ENCODE results near the gene WDR35.
"Not testable (repeated sequence)": the region's sequence is repeated elsewhere in the genome, so short reads cannot be mapped to it uniquely, and the experiment has no call there.

WDR35 gene

DNA sequence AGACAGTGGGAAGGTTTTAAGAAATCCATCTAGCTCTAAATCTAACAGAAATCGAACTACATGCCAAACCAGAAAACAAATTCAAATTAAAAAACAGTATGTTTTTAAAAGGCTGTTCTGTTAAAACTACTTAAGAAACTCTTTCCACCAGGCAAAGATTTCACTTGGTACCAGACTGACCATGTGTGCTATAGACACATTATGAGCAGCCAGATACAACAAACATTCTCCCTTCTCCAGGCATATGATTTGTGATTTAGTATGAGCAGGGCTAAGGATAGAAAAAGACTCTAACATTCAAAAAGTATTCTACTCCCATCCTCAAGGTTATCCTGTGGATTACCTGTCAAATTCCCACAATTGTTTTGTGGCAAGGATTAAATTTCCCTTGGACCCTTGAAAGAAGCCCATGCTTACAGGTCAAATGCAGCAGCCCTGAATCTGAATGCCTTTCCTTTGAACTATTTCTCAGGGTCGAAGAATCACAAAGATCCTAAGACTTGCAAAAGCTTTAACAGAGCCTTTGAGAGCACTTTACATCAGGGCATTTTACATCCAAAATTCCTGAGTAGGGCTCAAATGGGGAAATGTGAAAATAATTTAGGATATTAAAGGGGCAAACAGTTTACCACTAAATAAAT lies 45.6 kb downstream of the WDR35 start:
- Histone ChIP-seq H3K27me3 (ENCODE audit: control insufficient read depth, insufficient read depth, low read length, poor library complexity, severe bottlenecking) (no peaks in the 10 kb centered on the region), H3K27ac (ENCODE audit: insufficient read depth, low read depth, low read length, poor library complexity, severe bottlenecking) (peak overlapping the region; percentile 17), H3K36me3 (ENCODE audit: control insufficient read depth, insufficient read depth, low read length) (peaks cover 7% of the 10 kb centered on the region), H3K4me1 (ENCODE audit: control insufficient read depth, insufficient read depth, low read length) (no peaks in the 10 kb centered on the region), H3K9me3 (ENCODE audit: control insufficient read depth, low read length) (no peaks in the 10 kb centered on the region), H3K4me3 (ENCODE audit: insufficient read depth, low read depth, low read length) (no peak overlapping the region)
- 24 to 63% methylated on average over 1 to 2 of the region's 2 CpGs for WGBS, 2 experiments

DNA sequence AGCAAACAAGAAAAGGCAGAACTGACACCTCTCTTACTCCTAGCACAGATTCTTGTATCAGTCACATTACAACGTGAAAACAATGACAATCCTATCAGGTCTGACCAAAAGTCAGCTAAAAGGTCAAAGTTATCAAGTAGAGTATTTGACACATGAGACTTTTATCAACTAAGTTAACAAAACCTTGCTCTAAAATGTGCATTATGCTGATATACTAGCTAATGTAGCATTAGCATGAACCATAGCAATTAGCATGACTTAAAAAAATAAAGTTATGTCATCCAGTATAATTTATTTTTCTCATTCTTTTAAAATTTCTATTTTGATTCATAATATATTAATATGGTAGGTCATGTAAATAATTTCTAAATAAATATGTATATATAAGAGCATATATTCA lies 46.7 kb downstream of the WDR35 start:
- H3K27me3 ChIP-seq (ENCODE audit: control insufficient read depth, insufficient read depth, low read length, poor library complexity, severe bottlenecking): no peaks in the 10 kb centered on the region
- H3K4me3 ChIP-seq (ENCODE audit: insufficient read depth, low read depth, low read length): no peak overlapping the region
- peaks cover 10% of the 10 kb centered on the region for H3K36me3 ChIP-seq (ENCODE audit: control insufficient read depth, insufficient read depth, low read length)
- H3K27ac ChIP-seq (ENCODE audit: insufficient read depth, low read depth, low read length, poor library complexity, severe bottlenecking): no peak overlapping the region
- 44 to 79% methylated on average over 1 of the region's 1 CpG for WGBS, 2 experiments
- no peaks in the 10 kb centered on the region for H3K9me3 ChIP-seq (ENCODE audit: control insufficient read depth, low read length)
- no peaks in the 10 kb centered on the region for H3K4me1 ChIP-seq (ENCODE audit: control insufficient read depth, insufficient read depth, low read length)

DNA sequence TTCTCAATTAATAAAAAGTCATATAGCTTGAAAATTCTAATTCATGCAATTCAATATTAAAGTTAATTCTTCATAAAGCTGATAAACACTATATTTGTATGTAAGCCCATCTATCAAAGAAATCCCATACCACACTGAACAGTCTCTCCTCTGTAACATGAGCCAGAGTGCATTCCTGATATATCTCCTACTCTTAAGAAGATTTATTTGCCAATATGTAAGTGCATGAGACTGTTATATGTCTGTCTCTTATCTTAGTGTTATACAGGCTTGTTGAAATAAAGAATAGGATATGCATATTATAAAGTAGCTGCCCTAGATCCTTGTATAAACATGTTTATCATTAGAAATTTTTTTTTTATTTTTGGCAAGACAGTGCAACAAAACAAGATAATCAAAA lies 47.7 kb downstream of the WDR35 start:
- Histone ChIP-seq H3K27ac (ENCODE audit: insufficient read depth, low read depth, low read length, poor library complexity, severe bottlenecking) (no peak overlapping the region), H3K27me3 (ENCODE audit: control insufficient read depth, insufficient read depth, low read length, poor library complexity, severe bottlenecking) (no peaks in the 10 kb centered on the region), H3K36me3 (ENCODE audit: control insufficient read depth, insufficient read depth, low read length) (peaks cover 16% of the 10 kb centered on the region), H3K9me3 (ENCODE audit: control insufficient read depth, low read length) (no peaks in the 10 kb centered on the region), H3K4me3 (ENCODE audit: insufficient read depth, low read depth, low read length) (no peak overlapping the region), H3K4me1 (ENCODE audit: control insufficient read depth, insufficient read depth, low read length) (no peaks in the 10 kb centered on the region)

DNA sequence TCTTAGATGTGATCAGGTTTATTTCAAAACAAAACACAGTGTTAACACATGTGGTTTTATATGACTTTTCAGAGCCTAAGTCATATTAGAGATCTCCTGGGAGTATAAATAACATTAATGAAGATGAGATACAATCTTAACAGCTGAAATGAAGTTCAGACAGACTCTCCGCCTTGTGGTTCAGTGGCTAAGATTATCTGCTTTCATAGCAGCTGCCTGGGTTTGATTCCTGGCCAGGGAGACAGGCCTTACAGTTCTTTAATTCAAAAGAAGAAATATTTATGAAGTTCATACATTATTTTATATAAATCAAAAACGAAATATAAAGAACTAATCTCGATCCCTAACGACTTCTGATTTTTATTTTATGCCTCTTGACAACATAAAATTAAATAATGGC lies 52.9 kb downstream of the WDR35 start:
- Histone ChIP-seq H3K27ac (ENCODE audit: insufficient read depth, low read depth, low read length, poor library complexity, severe bottlenecking) (no peak overlapping the region), H3K36me3 (ENCODE audit: control insufficient read depth, insufficient read depth, low read length) (peaks cover 13% of the 10 kb centered on the region), H3K4me1 (ENCODE audit: control insufficient read depth, insufficient read depth, low read length) (no peaks in the 10 kb centered on the region), H3K4me3 (ENCODE audit: insufficient read depth, low read depth, low read length) (no peak overlapping the region), H3K9me3 (ENCODE audit: control insufficient read depth, low read length) (no peaks in the 10 kb centered on the region), H3K27me3 (ENCODE audit: control insufficient read depth, insufficient read depth, low read length, poor library complexity, severe bottlenecking) (no peaks in the 10 kb centered on the region)
- 85 to 89% methylated on average over 1 to 4 of the region's 4 CpGs for WGBS, 2 experiments

DNA sequence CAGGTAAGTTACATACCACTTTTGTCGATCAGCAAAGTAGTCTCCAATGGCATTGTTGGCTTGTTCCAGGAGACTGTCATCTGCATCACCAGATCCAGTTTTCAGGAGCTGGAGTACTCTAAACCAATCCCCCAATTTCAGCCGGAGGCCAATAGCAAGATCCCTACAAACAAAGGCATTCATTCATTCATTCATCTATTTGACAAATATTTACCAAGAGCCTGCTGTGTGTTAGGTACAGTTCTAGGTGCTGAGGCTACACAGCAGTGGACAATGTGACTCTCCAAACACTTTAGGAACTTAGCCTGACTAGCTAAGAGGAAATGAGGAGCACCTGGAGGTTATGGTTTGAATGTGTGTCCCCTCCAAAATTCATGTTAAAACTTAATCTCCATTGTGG lies 53.7 kb downstream of the WDR35 start:
- H3K27ac ChIP-seq (ENCODE audit: insufficient read depth, low read depth, low read length, poor library complexity, severe bottlenecking): no peak overlapping the region
- no peaks in the 10 kb centered on the region for H3K27me3 ChIP-seq (ENCODE audit: control insufficient read depth, insufficient read depth, low read length, poor library complexity, severe bottlenecking)
- H3K36me3 ChIP-seq (ENCODE audit: control insufficient read depth, insufficient read depth, low read length): peaks cover 13% of the 10 kb centered on the region
- no peak overlapping the region for H3K4me3 ChIP-seq (ENCODE audit: insufficient read depth, low read depth, low read length)
- H3K4me1 ChIP-seq (ENCODE audit: control insufficient read depth, insufficient read depth, low read length): no peaks in the 10 kb centered on the region
- 94 to 96% methylated on average over 2 of the region's 2 CpGs for WGBS, 2 experiments
- no peaks in the 10 kb centered on the region for H3K9me3 ChIP-seq (ENCODE audit: control insufficient read depth, low read length)

DNA sequence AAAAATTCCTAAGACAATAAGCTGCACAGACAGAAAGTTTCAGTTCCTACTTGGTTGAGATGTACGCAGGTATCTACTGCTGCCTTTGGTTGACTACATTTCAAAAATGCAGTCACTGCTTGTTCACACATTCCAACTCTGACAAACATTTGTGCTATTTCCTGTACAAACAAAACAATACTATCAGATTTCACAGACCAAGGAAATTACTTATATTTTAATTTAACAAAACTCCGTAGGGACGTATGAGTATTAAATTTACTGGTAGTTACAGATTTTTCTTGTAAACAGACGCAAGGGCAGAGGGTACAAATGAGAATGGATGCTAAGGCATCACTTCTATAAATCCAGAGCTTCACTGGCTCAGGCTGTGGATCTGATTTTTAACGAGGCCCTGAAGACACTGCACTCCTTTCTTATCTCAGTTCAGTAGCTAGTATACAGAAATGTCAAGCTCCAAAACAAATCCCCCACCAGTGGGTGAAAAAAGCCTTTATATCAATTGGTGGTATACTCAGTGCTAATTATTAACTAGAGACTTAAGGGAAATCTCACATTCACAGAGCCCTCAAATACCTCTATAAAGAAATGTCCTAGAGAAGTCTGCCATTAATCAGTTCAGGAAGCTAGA lies 56.4 kb downstream of the WDR35 start:
- Histone ChIP-seq H3K27ac (ENCODE audit: insufficient read depth, low read depth, low read length, poor library complexity, severe bottlenecking) (no peak overlapping the region), H3K9me3 (ENCODE audit: control insufficient read depth, low read length) (no peaks in the 10 kb centered on the region), H3K27me3 (ENCODE audit: control insufficient read depth, insufficient read depth, low read length, poor library complexity, severe bottlenecking) (no peaks in the 10 kb centered on the region), H3K4me3 (ENCODE audit: insufficient read depth, low read depth, low read length) (no peak overlapping the region), H3K4me1 (ENCODE audit: control insufficient read depth, insufficient read depth, low read length) (no peaks in the 10 kb centered on the region), H3K36me3 (ENCODE audit: control insufficient read depth, insufficient read depth, low read length) (peaks cover 28% of the 10 kb centered on the region)
- 91 to 93% methylated on average over 3 to 5 of the region's 5 CpGs for WGBS, 2 experiments

DNA sequence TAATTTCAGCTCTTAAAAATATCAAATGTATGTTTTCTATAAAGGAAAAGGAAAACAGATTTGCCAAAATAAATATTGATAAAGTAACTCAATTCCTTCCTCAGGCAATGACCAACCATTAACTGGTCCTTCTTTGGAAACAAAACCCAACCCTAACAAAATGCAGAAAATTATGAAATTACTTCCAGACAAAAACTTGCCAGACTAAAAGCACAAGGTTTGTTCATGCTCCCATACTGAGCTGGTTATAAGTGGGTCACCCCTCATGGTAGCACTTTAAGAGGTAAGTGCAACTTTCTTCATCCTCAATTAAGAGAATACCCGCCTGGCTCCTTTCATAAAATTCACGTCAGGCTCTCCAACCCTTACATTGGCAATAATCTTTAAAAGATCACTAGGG lies 57.0 kb downstream of the WDR35 start:
- no peaks in the 10 kb centered on the region for H3K27me3 ChIP-seq (ENCODE audit: control insufficient read depth, insufficient read depth, low read length, poor library complexity, severe bottlenecking)
- H3K36me3 ChIP-seq (ENCODE audit: control insufficient read depth, insufficient read depth, low read length): peaks cover 28% of the 10 kb centered on the region
- no peak overlapping the region for H3K27ac ChIP-seq (ENCODE audit: insufficient read depth, low read depth, low read length, poor library complexity, severe bottlenecking)
- no peaks in the 10 kb centered on the region for H3K4me1 ChIP-seq (ENCODE audit: control insufficient read depth, insufficient read depth, low read length)
- 93 to 99% methylated on average over 2 of the region's 2 CpGs for WGBS, 2 experiments
- no peak overlapping the region for H3K4me3 ChIP-seq (ENCODE audit: insufficient read depth, low read depth, low read length)
- H3K9me3 ChIP-seq (ENCODE audit: control insufficient read depth, low read length): no peaks in the 10 kb centered on the region

DNA sequence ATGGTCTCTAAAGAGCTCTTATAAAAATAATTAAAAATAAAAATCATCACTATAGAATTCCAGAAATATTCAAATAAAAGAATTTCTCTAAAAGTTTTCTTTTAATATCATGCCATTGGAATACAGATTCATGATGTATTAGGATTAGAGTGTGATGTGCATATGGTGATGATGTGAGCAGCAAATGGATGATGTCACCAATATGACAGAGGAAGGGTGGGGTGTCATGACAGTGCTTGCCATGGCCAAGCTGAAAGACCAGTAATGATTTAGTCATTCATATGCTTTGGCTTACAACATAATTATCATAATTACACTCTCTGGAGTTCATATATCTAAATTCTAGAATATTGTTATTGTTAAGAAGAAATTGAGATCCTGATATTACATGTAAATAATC lies 60.7 kb downstream of the WDR35 start:
- H3K36me3 ChIP-seq (ENCODE audit: control insufficient read depth, insufficient read depth, low read length): peaks cover 26% of the 10 kb centered on the region
- H3K9me3 ChIP-seq (ENCODE audit: control insufficient read depth, low read length): no peaks in the 10 kb centered on the region

DNA sequence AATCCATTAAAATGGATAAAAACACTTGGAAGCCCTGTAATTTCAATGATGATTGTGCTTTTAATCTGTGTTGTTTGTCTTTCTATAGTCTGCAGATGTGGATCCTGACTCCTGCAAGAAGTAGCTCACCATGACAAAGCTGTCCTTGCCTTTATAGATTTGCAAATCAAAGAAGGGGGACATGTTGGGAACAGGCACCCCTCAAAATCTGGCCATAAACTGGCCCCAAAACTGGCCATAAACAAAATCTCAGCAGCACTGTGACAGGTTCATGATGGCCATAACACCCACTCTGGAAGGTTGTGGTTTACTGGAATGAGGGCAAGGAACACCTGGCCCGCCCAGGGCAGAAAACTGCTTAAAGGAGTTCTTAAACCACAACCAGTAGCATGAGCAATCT lies 62.1 kb downstream of the WDR35 start:
- H3K4me3 ChIP-seq (ENCODE audit: insufficient read depth, low read depth, low read length); H3K4me1 ChIP-seq (ENCODE audit: control insufficient read depth, insufficient read depth, low read length); H3K27me3 ChIP-seq (ENCODE audit: control insufficient read depth, insufficient read depth, low read length, poor library complexity, severe bottlenecking); H3K27ac ChIP-seq (ENCODE audit: insufficient read depth, low read depth, low read length, poor library complexity, severe bottlenecking); H3K9me3 ChIP-seq (ENCODE audit: control insufficient read depth, low read length): not testable (repeated sequence)
- WGBS, 2 experiments: 84 to 93% methylated on average over 1 of the region's 1 CpG
- peaks cover 32% of the 10 kb centered on the region for H3K36me3 ChIP-seq (ENCODE audit: control insufficient read depth, insufficient read depth, low read length)

More for the DNA sequence above, 60.7 kb downstream of the WDR35 start:
- Histone ChIP-seq H3K27me3 (ENCODE audit: control insufficient read depth, insufficient read depth, low read length, poor library complexity, severe bottlenecking) (no peaks in the 10 kb centered on the region), H3K4me3 (ENCODE audit: insufficient read depth, low read depth, low read length) (no peak overlapping the region), H3K4me1 (ENCODE audit: control insufficient read depth, insufficient read depth, low read length) (no peaks in the 10 kb centered on the region), H3K27ac (ENCODE audit: insufficient read depth, low read depth, low read length, poor library complexity, severe bottlenecking) (no peak overlapping the region)

DNA sequence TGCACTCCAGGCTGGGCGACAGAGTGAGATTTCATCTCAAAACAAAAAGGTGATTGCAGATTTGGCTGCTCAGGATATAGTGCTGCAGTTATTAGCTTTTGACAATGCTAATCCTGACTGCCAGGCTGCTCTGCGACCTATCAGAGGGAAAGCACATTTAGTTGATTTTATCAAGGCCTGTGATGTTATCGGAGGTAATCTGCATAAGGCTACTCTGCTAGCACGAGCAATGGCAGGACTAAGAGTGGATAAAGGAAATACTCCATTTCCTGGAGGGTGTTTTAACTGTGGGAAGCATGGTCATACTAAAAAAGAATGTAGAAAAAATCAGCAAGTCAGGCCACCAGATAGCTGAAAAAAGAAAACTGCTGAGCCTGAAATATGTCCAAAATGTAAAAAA lies 65.4 kb downstream of the WDR35 start:
- 91 to 94% methylated on average over 4 of the region's 4 CpGs for WGBS, 2 experiments
- H3K4me3 ChIP-seq (ENCODE audit: insufficient read depth, low read depth, low read length); H3K27me3 ChIP-seq (ENCODE audit: control insufficient read depth, insufficient read depth, low read length, poor library complexity, severe bottlenecking); H3K27ac ChIP-seq (ENCODE audit: insufficient read depth, low read depth, low read length, poor library complexity, severe bottlenecking); H3K9me3 ChIP-seq (ENCODE audit: control insufficient read depth, low read length); H3K4me1 ChIP-seq (ENCODE audit: control insufficient read depth, insufficient read depth, low read length): not testable (repeated sequence)
- H3K36me3 ChIP-seq (ENCODE audit: control insufficient read depth, insufficient read depth, low read length): peaks cover 23% of the 10 kb centered on the region

DNA sequence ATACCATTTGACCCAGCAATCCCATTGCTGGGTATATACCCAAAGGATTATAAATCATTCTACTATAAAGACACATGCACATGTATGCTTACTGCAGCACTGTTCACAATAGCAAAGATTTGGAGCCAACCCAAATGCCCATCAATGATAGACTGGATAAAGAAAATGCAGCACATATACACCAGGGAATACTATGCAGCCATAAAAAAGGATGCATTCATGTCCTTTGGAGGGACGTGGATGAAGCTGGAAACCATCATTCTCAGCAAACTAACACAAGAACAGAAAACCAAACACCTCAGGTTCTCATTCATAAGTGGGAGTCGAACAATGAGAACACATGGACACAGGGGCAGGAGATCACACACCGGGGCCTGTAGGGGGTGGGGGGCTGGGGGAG lies 67.7 kb downstream of the WDR35 start:
- not testable (repeated sequence) for H3K9me3 ChIP-seq (ENCODE audit: control insufficient read depth, low read length); H3K27me3 ChIP-seq (ENCODE audit: control insufficient read depth, insufficient read depth, low read length, poor library complexity, severe bottlenecking); H3K4me3 ChIP-seq (ENCODE audit: insufficient read depth, low read depth, low read length); H3K4me1 ChIP-seq (ENCODE audit: control insufficient read depth, insufficient read depth, low read length); H3K36me3 ChIP-seq (ENCODE audit: control insufficient read depth, insufficient read depth, low read length); H3K27ac ChIP-seq (ENCODE audit: insufficient read depth, low read depth, low read length, poor library complexity, severe bottlenecking)
- 69 to 74% methylated on average over 3 of the region's 3 CpGs for WGBS, 2 experiments

All from ectodermal cell (in vitro differentiated cells).